Measurements from ENCODE around the gene DHRS11.
"Not testable (repeated sequence)": the region's sequence is repeated elsewhere in the genome, so short reads cannot be mapped to it uniquely, and the experiment has no call there.

The DHRS11 gene

GRCh38 chr17:36600936-36601302, 9.2 kb downstream of the DHRS11 start:
- DNase-seq (ENCODE audit: extremely low read depth, low read depth), result no peak

GRCh38 chr17:36601303-36602029, 9.8 kb downstream of the DHRS11 start, which contains the start of gene MRM1:
TSS of gene MRM1 (plus strand) at chr17:36601583. CDS start at chr17:36601811, 228 bp downstream.
- DNase-seq (ENCODE audit: extremely low read depth, low read depth), result peak; percentile 68
- TF ChIP-seq CTCF (IDR thresholded peaks at IDR 0.05; ENCODE audit: low read depth, low read length), result peak; percentile 23

More at GRCh38 chr17:36600936-36601302, 9.2 kb downstream of the DHRS11 start:
- no peak for TF ChIP-seq CTCF (IDR thresholded peaks at IDR 0.05; ENCODE audit: low read depth, low read length)

GRCh38 chr17:36602030-36602748, 10.5 kb downstream of the DHRS11 start:
- no peak for DNase-seq (ENCODE audit: extremely low read depth, low read depth)

GRCh38 chr17:36602924-36603384, 11.3 kb downstream of the DHRS11 start:
- peak; percentile 85 for TF ChIP-seq CTCF (IDR thresholded peaks at IDR 0.05; ENCODE audit: low read depth, low read length)
- no peak for DNase-seq (ENCODE audit: extremely low read depth, low read depth)

More at GRCh38 chr17:36602030-36602748, 10.5 kb downstream of the DHRS11 start:
- TF ChIP-seq CTCF (IDR thresholded peaks at IDR 0.05; ENCODE audit: low read depth, low read length), result no peak

- not testable (repeated sequence) for DNase-seq (ENCODE audit: extremely low read depth, low read depth)
These were observed 13.3 kb downstream of the DHRS11 start for GRCh38 chr17:36605028-36605427.

GRCh38 chr17:36608280-36608679, 16.6 kb downstream of the DHRS11 start:
- no peak for TF ChIP-seq CTCF (IDR thresholded peaks at IDR 0.05; ENCODE audit: low read depth, low read length)
- no peak for DNase-seq (ENCODE audit: extremely low read depth, low read depth)

GRCh38 chr17:36608794-36609497, 17.3 kb downstream of the DHRS11 start:
- DNase-seq (ENCODE audit: extremely low read depth, low read depth), result no peak
- peak; percentile 59 for TF ChIP-seq CTCF (IDR thresholded peaks at IDR 0.05; ENCODE audit: low read depth, low read length)

Measured in AG09319 (cell line).